ENCODE measurements around the gene CELA3A. TPM values are rescaled to one million over a fixed set of nuclear protein-coding genes. Genes with fewer than 3 reads are reported as not detected.
"Not testable (repeated sequence)": the region's sequence is repeated elsewhere in the genome, so short reads cannot be mapped to it uniquely, and the experiment has no call there.

CELA3A gene
- total and polyA plus RNA-seq, 4 donors: 0.06 to 0.23 TPM; not detected in 2

DNA sequence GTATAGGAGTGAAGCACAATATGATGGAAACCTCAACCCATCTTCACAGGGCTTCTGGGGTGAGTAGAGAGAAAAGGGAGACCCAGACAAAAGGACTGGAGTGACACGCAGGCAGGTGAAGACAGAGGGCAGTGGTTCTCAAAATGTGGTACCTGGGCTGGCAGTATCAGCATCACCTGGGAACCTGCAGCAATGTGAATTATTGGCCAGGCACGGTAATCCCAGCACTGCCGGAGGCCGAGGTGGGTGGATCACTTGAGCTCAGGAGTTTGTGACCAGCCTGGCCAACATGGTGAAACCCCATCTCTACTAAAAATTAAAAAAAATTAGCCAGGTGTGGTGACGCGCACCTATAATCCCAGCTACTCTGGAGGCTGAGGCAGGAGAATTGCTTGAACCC, 19.3 kb upstream of the CELA3A start:
- H3K36me3 ChIP-seq (ENCODE audit: control insufficient read depth in 4 of 4, insufficient read depth in 3 of 4, low read depth in 1 of 4, low read length in 3 of 4); DNase-seq (ENCODE audit: low spot score); H3K4me1 ChIP-seq (ENCODE audit: control insufficient read depth in 4 of 4, insufficient read depth in 4 of 4, low read length in 3 of 4); H3K4me3 ChIP-seq (ENCODE audit: low read depth in 1 of 3, low read length in 3 of 3); H3K27me3 ChIP-seq (ENCODE audit: control insufficient read depth in 4 of 4, insufficient read depth in 4 of 4, low read length in 3 of 4); H3K27ac ChIP-seq (ENCODE audit: low read depth in 1 of 2, low read length in 2 of 2); H3K9me3 ChIP-seq (ENCODE audit: control insufficient read depth in 4 of 4, low read length in 3 of 4); H3K9ac ChIP-seq (ENCODE audit: low read depth in 1 of 2, low read length in 2 of 2): not testable (repeated sequence)
- 85% methylated on average over 6 of the region's 6 CpGs for WGBS

DNA sequence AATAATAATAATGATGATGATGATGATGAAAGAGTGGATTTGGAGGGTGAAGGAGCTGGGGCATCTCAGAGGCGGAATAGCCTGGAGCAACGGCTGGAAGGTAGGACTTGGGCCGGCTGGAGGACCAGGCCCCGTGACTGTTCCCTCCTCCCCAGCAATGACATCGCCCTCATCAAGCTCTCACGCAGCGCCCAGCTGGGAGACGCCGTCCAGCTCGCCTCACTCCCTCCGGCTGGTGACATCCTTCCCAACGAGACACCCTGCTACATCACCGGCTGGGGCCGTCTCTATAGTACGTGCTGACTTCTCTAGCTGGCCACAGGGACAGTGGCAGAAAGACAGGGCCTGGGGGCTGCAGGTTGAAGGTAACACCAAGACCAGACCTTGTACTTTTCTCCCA, 17.9 kb upstream of the CELA3A start:
- H3K9me3 ChIP-seq (ENCODE audit: control insufficient read depth in 4 of 4, low read length in 3 of 4); H3K27me3 ChIP-seq (ENCODE audit: control insufficient read depth in 4 of 4, insufficient read depth in 4 of 4, low read length in 3 of 4); H3K27ac ChIP-seq (ENCODE audit: low read depth in 1 of 2, low read length in 2 of 2); H3K9ac ChIP-seq (ENCODE audit: low read depth in 1 of 2, low read length in 2 of 2); DNase-seq (ENCODE audit: low spot score); H3K36me3 ChIP-seq (ENCODE audit: control insufficient read depth in 4 of 4, insufficient read depth in 3 of 4, low read depth in 1 of 4, low read length in 3 of 4); H3K4me3 ChIP-seq (ENCODE audit: low read depth in 1 of 3, low read length in 3 of 3); H3K4me1 ChIP-seq (ENCODE audit: control insufficient read depth in 4 of 4, insufficient read depth in 4 of 4, low read length in 3 of 4): not testable (repeated sequence)
- WGBS: 82% methylated on average over 12 of the region's 15 CpGs

DNA sequence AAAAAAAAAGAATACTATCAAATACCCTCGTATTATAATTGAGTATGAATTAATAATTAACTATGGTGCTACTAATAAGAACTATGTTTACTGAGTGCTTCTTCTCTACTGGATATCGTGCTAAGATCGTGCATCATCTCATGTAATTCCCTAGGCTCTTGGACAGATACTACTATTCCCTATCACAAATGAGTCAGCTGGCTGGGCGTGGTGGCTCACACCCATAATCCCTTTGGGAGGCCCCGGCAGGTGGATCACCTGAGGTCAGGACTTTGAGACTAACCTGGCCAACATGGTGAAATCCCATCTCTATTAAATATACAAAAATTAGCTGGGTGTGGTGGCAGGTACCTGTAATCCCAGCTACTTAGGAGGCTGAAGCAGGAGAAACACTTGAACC, 15.6 kb upstream of the CELA3A start:
- WGBS: 48% methylated on average over 4 of the region's 5 CpGs
- H3K36me3 ChIP-seq (ENCODE audit: control insufficient read depth in 4 of 4, insufficient read depth in 3 of 4, low read depth in 1 of 4, low read length in 3 of 4); H3K27me3 ChIP-seq (ENCODE audit: control insufficient read depth in 4 of 4, insufficient read depth in 4 of 4, low read length in 3 of 4): not testable (repeated sequence)

GRCh38 chr1:21986386-21986785, 15.1 kb upstream of the CELA3A start:
- H3K27ac ChIP-seq (ENCODE audit: low read depth in 1 of 2, low read length in 2 of 2); H3K4me3 ChIP-seq (ENCODE audit: low read depth in 1 of 3, low read length in 3 of 3); H3K4me1 ChIP-seq (ENCODE audit: control insufficient read depth in 4 of 4, insufficient read depth in 4 of 4, low read length in 3 of 4); H3K9me3 ChIP-seq (ENCODE audit: control insufficient read depth in 4 of 4, low read length in 3 of 4); H3K36me3 ChIP-seq (ENCODE audit: control insufficient read depth in 4 of 4, insufficient read depth in 3 of 4, low read depth in 1 of 4, low read length in 3 of 4); DNase-seq (ENCODE audit: low spot score); H3K27me3 ChIP-seq (ENCODE audit: control insufficient read depth in 4 of 4, insufficient read depth in 4 of 4, low read length in 3 of 4); H3K9ac ChIP-seq (ENCODE audit: low read depth in 1 of 2, low read length in 2 of 2): not testable (repeated sequence)
- 90% methylated on average over 10 of the region's 12 CpGs for WGBS

More for the DNA sequence above, 15.6 kb upstream of the CELA3A start:
- not testable (repeated sequence) for H3K4me1 ChIP-seq (ENCODE audit: control insufficient read depth in 4 of 4, insufficient read depth in 4 of 4, low read length in 3 of 4); H3K4me3 ChIP-seq (ENCODE audit: low read depth in 1 of 3, low read length in 3 of 3); H3K27ac ChIP-seq (ENCODE audit: low read depth in 1 of 2, low read length in 2 of 2); DNase-seq (ENCODE audit: low spot score); H3K9me3 ChIP-seq (ENCODE audit: control insufficient read depth in 4 of 4, low read length in 3 of 4); H3K9ac ChIP-seq (ENCODE audit: low read depth in 1 of 2, low read length in 2 of 2)

DNA sequence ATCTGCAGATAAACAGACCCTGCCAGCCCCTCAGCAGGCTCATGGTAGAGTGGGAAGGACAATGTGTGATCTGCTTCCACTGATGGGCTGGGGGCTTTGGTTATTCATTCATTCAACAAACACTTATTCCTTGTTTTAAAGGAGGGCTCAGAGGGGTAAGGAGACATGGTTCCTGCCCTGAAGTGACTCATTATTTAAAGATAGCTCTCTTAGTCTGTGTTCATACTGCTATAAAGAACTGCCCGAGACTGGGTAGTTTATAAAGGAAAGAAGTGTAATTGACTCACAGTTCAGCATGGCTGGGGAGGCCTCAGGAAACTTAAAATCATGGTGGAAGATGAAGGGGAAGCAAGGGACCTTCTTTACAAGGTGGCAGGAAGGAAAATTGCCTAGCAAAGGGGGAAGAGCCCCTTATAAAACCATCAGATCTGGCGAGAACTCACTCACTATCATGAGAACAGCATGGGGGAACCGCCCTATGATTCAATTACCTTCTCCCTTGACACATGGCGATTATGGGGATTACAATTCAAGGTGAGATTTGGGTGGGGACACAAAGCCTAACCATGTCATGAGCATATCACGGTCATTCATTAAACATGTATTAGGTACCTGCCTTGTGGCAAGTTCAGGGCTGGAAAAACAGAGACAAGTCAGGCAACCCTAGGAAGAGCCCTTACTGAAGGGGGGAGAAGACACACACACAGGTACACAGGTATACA, 11.6 kb upstream of the CELA3A start:
- not testable (repeated sequence) for H3K27me3 ChIP-seq (ENCODE audit: control insufficient read depth in 4 of 4, insufficient read depth in 4 of 4, low read length in 3 of 4); DNase-seq (ENCODE audit: low spot score); H3K9me3 ChIP-seq (ENCODE audit: control insufficient read depth in 4 of 4, low read length in 3 of 4); H3K36me3 ChIP-seq (ENCODE audit: control insufficient read depth in 4 of 4, insufficient read depth in 3 of 4, low read depth in 1 of 4, low read length in 3 of 4); H3K27ac ChIP-seq (ENCODE audit: low read depth in 1 of 2, low read length in 2 of 2); H3K4me1 ChIP-seq (ENCODE audit: control insufficient read depth in 4 of 4, insufficient read depth in 4 of 4, low read length in 3 of 4); H3K9ac ChIP-seq (ENCODE audit: low read depth in 1 of 2, low read length in 2 of 2); H3K4me3 ChIP-seq (ENCODE audit: low read depth in 1 of 3, low read length in 3 of 3)
- 59% methylated on average over 2 of the region's 5 CpGs for WGBS

DNA sequence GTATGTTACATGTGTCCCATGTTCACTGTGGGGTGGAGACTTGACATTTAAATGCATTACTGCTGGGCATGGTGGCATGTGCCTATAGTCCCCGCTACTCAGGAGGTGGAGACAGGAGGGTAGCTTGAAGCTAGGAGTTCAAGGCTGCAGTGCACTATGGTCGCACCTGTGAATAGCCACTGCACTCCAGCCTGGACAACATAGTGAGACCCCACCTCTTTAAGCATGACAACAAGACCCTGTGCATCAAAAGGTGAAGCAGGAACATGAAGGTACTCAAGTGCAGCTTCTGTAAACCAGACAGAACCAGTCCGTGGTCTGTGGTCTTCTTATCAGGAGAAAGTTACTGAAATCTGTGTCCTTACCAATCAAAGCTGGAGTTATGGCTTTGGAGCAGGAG, 9.3 kb upstream of the CELA3A start:
- H3K4me3 ChIP-seq (ENCODE audit: low read depth in 1 of 3, low read length in 3 of 3); DNase-seq (ENCODE audit: low spot score): not testable (repeated sequence)
- WGBS: 90% methylated on average over 3 of the region's 3 CpGs

DNA sequence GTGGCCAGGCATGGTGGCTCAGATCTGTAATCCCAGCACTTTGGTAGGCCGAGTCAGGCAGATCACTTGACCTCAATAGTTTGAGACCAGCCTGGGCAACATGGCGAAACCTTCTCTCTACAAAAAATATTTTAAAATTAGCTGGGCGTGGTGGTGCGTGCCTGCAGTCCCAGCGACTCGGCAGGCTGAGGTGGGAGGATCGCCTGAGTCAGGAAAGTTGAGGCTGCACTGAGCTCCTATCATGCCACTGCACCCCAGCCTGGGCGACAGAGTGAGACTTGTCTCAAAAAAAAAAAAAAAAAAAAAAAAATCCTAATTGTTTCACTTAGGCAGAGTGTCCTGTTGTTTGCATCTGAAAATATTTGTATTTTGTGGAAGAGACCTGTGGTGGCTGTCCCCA, 6.7 kb upstream of the CELA3A start:
- not testable (repeated sequence) for H3K4me3 ChIP-seq (ENCODE audit: low read depth in 1 of 3, low read length in 3 of 3); H3K27ac ChIP-seq (ENCODE audit: low read depth in 1 of 2, low read length in 2 of 2); H3K9me3 ChIP-seq (ENCODE audit: control insufficient read depth in 4 of 4, low read length in 3 of 4); H3K9ac ChIP-seq (ENCODE audit: low read depth in 1 of 2, low read length in 2 of 2); H3K27me3 ChIP-seq (ENCODE audit: control insufficient read depth in 4 of 4, insufficient read depth in 4 of 4, low read length in 3 of 4); H3K4me1 ChIP-seq (ENCODE audit: control insufficient read depth in 4 of 4, insufficient read depth in 4 of 4, low read length in 3 of 4); DNase-seq (ENCODE audit: low spot score); H3K36me3 ChIP-seq (ENCODE audit: control insufficient read depth in 4 of 4, insufficient read depth in 3 of 4, low read depth in 1 of 4, low read length in 3 of 4)
- 95% methylated on average over 8 of the region's 8 CpGs for WGBS

More for the DNA sequence above, 9.3 kb upstream of the CELA3A start:
- H3K27ac ChIP-seq (ENCODE audit: low read depth in 1 of 2, low read length in 2 of 2); H3K4me1 ChIP-seq (ENCODE audit: control insufficient read depth in 4 of 4, insufficient read depth in 4 of 4, low read length in 3 of 4); H3K27me3 ChIP-seq (ENCODE audit: control insufficient read depth in 4 of 4, insufficient read depth in 4 of 4, low read length in 3 of 4); H3K36me3 ChIP-seq (ENCODE audit: control insufficient read depth in 4 of 4, insufficient read depth in 3 of 4, low read depth in 1 of 4, low read length in 3 of 4); H3K9me3 ChIP-seq (ENCODE audit: control insufficient read depth in 4 of 4, low read length in 3 of 4); H3K9ac ChIP-seq (ENCODE audit: low read depth in 1 of 2, low read length in 2 of 2): not testable (repeated sequence)

GRCh38 chr1:21996663-21996970, 4.8 kb upstream of the CELA3A start:
- H3K9me3 ChIP-seq (ENCODE audit: control insufficient read depth in 4 of 4, low read length in 3 of 4); H3K27ac ChIP-seq (ENCODE audit: low read depth in 1 of 2, low read length in 2 of 2); DNase-seq (ENCODE audit: low spot score); H3K36me3 ChIP-seq (ENCODE audit: control insufficient read depth in 4 of 4, insufficient read depth in 3 of 4, low read depth in 1 of 4, low read length in 3 of 4); H3K9ac ChIP-seq (ENCODE audit: low read depth in 1 of 2, low read length in 2 of 2); H3K4me1 ChIP-seq (ENCODE audit: control insufficient read depth in 4 of 4, insufficient read depth in 4 of 4, low read length in 3 of 4); H3K4me3 ChIP-seq (ENCODE audit: low read depth in 1 of 3, low read length in 3 of 3); H3K27me3 ChIP-seq (ENCODE audit: control insufficient read depth in 4 of 4, insufficient read depth in 4 of 4, low read length in 3 of 4): not testable (repeated sequence)
- WGBS: 73% methylated on average over 3 of the region's 3 CpGs

Data from liver (tissue), 9 donors.